Endodermal cell (in vitro differentiated cells): Measurements from ENCODE around the gene G6PC1. TPM values are rescaled to one million over a fixed set of nuclear protein-coding genes. Genes with fewer than 3 reads are reported as not detected.
"Not testable (repeated sequence)": the region's sequence is repeated elsewhere in the genome, so short reads cannot be mapped to it uniquely, and the experiment has no call there.

Experiments
- DNase-seq: peaks from one replicate; pipeline ENCODE4 v3.0.0-alpha.2; 2017
- H3K27ac ChIP-seq: 2 replicates; pipeline ENCODE4 v1.5.1; 2013; ENCODE audit warnings: mild to moderate bottlenecking, low read depth, low read length, moderate library complexity
- H3K27me3 ChIP-seq: 2 replicates; pipeline ENCODE4 v1.6.1; 2013; ENCODE audit warnings: mild to moderate bottlenecking, low read length, moderate library complexity; ENCODE audit not compliant: insufficient read depth, control insufficient read depth, poor library complexity, severe bottlenecking
- H3K36me3 ChIP-seq: 2 replicates; pipeline ENCODE4 v1.7.0; 2013; ENCODE audit warnings: mild to moderate bottlenecking, low read length, moderate library complexity; ENCODE audit not compliant: control insufficient read depth, insufficient read depth
- H3K4me1 ChIP-seq: one replicate; pipeline ENCODE4 v1.7.0; 2013; ENCODE audit warnings: low read length; ENCODE audit not compliant: control insufficient read depth, insufficient read depth
- H3K4me3 ChIP-seq: 2 replicates; pipeline ENCODE4 v1.5.1; 2013; ENCODE audit warnings: mild to moderate bottlenecking, low read length, moderate library complexity
- H3K9ac ChIP-seq: 2 replicates; pipeline ENCODE4 v1.6.1; 2013; ENCODE audit warnings: mild to moderate bottlenecking, low read length, moderate library complexity; ENCODE audit not compliant: poor library complexity, severe bottlenecking; ENCODE audit errors: extremely low read depth
- H3K9me3 ChIP-seq: 2 replicates; pipeline ENCODE4 v1.6.1; 2013; ENCODE audit warnings: mild to moderate bottlenecking, low read length, moderate library complexity; ENCODE audit not compliant: control insufficient read depth
- H3K27ac Mint-ChIP-seq: 2 replicates; pipeline ENCODE4 v1.8.0; 2020; ENCODE audit warnings: mixed read lengths
- H3K27me3 Mint-ChIP-seq: 2 replicates; pipeline ENCODE4 v1.8.0; 2021; ENCODE audit warnings: mild to moderate bottlenecking, mixed read lengths; ENCODE audit not compliant: insufficient read depth
- H3K36me3 Mint-ChIP-seq: 2 replicates; pipeline ENCODE4 v1.8.0; 2020; ENCODE audit warnings: low read depth, mixed read lengths
- H3K4me1 Mint-ChIP-seq: 2 replicates; pipeline ENCODE4 v1.8.0; 2020; ENCODE audit warnings: mixed read lengths
- H3K4me3 Mint-ChIP-seq: 2 replicates; pipeline ENCODE4 v1.8.0; 2020; ENCODE audit warnings: mild to moderate bottlenecking, moderate library complexity, mixed read lengths
- H3K9me3 Mint-ChIP-seq: 2 replicates; pipeline ENCODE4 v1.8.0; 2020; ENCODE audit warnings: mild to moderate bottlenecking, mixed read lengths
- CTCF ChIP-seq: fragments of 200-600 bp; sonication (generic); conservative IDR thresholded peaks from 2 replicates; pipeline ENCODE4 v1.5.0; 2021; ENCODE audit warnings: antibody characterized with exemption, mild to moderate bottlenecking
- WGBS, 2 experiments: methylation state at CpG; one replicate each; pipeline versions ENCODE4 v1.1.5 to v1.1.7; 2013; ENCODE audit warnings: missing lambda C conversion rate in 2 of 2, mixed read lengths in 1 of 2; ENCODE audit not compliant: insufficient coverage in 1 of 2, insufficient read length in 1 of 2; 5-methylcytosine and 5-hydroxymethylcytosine counted together
- total RNA-seq, 2 donors: library from RNA; stranded (reverse); fragmentation: NEBNext Ultra II Directional in 1 of 2; extraction: Animal tissue kit (Norgen Biotek cat#: 25700) in 1 of 2; gene quantifications; 2 replicates in 1 of 2; 3 replicates in 1 of 2; pipeline ENCODE4 v1.2.1, GENCODE V29; 2021

G6PC1 gene
- total RNA-seq, 2 donors from 2014 or later, result not detected

- Mint-ChIP-seq H3K9me3 (no peaks in the 10 kb centered on the region), H3K4me1 (no peaks in the 10 kb centered on the region), H3K4me3 (no peak overlapping the region), H3K27ac (no peak overlapping the region), H3K27me3 (peaks cover 15% of the 10 kb centered on the region), H3K36me3 (no peaks in the 10 kb centered on the region)
- Histone ChIP-seq H3K27ac (no peak overlapping the region), H3K4me3 (no peak overlapping the region), H3K9ac (no peak overlapping the region), H3K9me3 (no peaks in the 10 kb centered on the region), H3K4me1 (no peaks in the 10 kb centered on the region), H3K27me3 (no peaks in the 10 kb centered on the region), H3K36me3 (no peaks in the 10 kb centered on the region)
- no peak for TF ChIP-seq CTCF
- 89 to 93% methylated on average over 3 to 7 of the region's 7 CpGs for WGBS, 2 experiments
- DNase-seq, result no peak
Observed at GRCh38 chr17:42883802-42884558, 16.6 kb upstream of the G6PC1 start.

- H3K9me3 ChIP-seq, H3K27ac ChIP-seq, H3K27ac Mint-ChIP-seq, H3K9me3 Mint-ChIP-seq, H3K36me3 Mint-ChIP-seq, H3K4me3 Mint-ChIP-seq, H3K27me3 Mint-ChIP-seq, H3K36me3 ChIP-seq, H3K4me3 ChIP-seq, H3K9ac ChIP-seq, H3K4me1 Mint-ChIP-seq, H3K4me1 ChIP-seq, DNase-seq, H3K27me3 ChIP-seq: not testable (repeated sequence)
- 86 to 100% methylated on average over 2 to 3 of the region's 3 CpGs for WGBS, 2 experiments
Observed at GRCh38 chr17:42885806-42886205, 14.8 kb upstream of the G6PC1 start.

GRCh38 chr17:42886283-42887176 lies 14.1 kb upstream of the G6PC1 start:
- H3K27me3 Mint-ChIP-seq, result peaks cover 1% of the 10 kb centered on the region
- WGBS, 2 experiments, result 90 to 93% methylated on average over 7 to 14 of the region's 15 CpGs

More at GRCh38 chr17:42886283-42887176, 14.1 kb upstream of the G6PC1 start:
- Histone ChIP-seq H3K4me3 (no peak overlapping the region), H3K9ac (no peak overlapping the region), H3K4me1 (peaks cover 2% of the 10 kb centered on the region), H3K27ac (no peak overlapping the region), H3K36me3 (no peaks in the 10 kb centered on the region), H3K9me3 (no peaks in the 10 kb centered on the region), H3K27me3 (no peaks in the 10 kb centered on the region)
- DNase-seq, result no peak
- no peaks in the 10 kb centered on the region for H3K36me3 Mint-ChIP-seq
- H3K4me3 Mint-ChIP-seq, result no peak overlapping the region
- H3K4me1 Mint-ChIP-seq, result peaks cover 4% of the 10 kb centered on the region
- TF ChIP-seq CTCF, result no peak
- H3K27ac Mint-ChIP-seq, result no peak overlapping the region
- no peaks in the 10 kb centered on the region for H3K9me3 Mint-ChIP-seq
